SHP77 treated with DMSO at 0.1 percent for 48 hours (cell line): Measurements from ENCODE around the gene FARS2.
"Not testable (repeated sequence)": the region's sequence is repeated elsewhere in the genome, so short reads cannot be mapped to it uniquely, and the experiment has no call there.

Source experiments
- DNase-seq: peaks from one replicate; lab custom pipeline; 2025; lab: John Stamatoyannopoulos, UW

Gene FARS2

GRCh38 chr6:5764401-5764955 lies 503.2 kb downstream of the FARS2 start:
- peak; percentile 54 for DNase-seq

GRCh38 chr6:5765141-5765760 lies 503.9 kb downstream of the FARS2 start:
- DNase-seq = no peak

DNA sequence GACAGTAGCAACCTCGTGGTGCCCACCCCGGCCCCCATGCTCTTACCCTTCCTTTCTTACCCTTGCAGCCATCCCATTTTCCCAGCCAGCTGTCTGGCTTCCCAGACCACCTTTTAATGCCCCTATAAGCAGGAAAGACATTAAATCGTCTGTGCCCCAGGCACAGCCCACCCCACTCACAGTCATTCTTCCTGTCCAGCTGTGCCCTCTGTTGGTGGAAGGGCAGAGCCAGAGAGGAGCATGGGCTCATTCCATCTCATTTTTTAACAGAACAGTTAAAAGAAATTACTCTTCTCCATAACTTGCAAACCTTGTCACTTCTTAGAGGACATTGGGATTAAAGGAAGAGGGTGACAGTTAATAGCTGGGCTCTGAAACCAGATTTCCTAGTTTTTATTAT lies 504.9 kb downstream of the FARS2 start:
- DNase-seq = peak; percentile 13

GRCh38 chr6:5767471-5767870 lies 506.2 kb downstream of the FARS2 start:
- DNase-seq = no peak

GRCh38 chr6:5771211-5771610 lies 509.9 kb downstream of the FARS2 start:
- no peak for DNase-seq

GRCh38 chr6:5771759-5772390 lies 510.6 kb downstream of the FARS2 start:
- DNase-seq = no peak

DNA sequence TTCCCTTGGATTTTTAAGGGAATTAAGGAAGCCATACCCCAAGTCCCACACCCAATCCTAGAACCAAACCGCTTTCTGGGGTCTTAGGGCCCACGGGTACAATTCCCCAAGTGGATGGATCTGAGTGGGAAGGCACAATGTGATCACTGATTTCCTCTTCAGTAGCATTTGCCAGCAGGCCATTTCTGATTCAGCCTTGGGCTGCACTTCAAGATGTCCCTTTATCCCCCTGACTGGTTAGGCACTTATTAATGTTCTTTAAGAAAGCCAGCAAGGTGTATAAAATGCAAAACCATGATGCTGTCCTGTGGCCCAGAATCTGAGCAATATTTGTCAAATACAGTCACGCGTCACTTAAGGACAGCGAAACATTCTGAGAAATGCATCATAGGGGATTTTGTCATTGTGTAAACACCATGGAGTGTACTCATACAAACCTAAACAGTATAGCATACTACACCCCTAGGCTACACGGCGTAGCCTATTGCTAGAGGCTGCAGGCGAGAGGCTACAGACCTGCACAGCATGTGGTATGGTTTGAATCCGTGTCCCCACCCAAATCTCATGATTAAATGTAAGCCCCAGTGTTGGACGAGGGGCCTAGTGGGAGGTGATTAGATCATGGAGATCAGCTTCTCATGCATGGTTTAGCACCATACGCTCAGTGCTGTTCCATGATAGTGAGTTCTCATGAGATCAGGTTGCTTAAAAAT lies 511.3 kb downstream of the FARS2 start:
- no peak for DNase-seq

GRCh38 chr6:5776104-5776503 lies 514.8 kb downstream of the FARS2 start:
- no peak for DNase-seq

DNA sequence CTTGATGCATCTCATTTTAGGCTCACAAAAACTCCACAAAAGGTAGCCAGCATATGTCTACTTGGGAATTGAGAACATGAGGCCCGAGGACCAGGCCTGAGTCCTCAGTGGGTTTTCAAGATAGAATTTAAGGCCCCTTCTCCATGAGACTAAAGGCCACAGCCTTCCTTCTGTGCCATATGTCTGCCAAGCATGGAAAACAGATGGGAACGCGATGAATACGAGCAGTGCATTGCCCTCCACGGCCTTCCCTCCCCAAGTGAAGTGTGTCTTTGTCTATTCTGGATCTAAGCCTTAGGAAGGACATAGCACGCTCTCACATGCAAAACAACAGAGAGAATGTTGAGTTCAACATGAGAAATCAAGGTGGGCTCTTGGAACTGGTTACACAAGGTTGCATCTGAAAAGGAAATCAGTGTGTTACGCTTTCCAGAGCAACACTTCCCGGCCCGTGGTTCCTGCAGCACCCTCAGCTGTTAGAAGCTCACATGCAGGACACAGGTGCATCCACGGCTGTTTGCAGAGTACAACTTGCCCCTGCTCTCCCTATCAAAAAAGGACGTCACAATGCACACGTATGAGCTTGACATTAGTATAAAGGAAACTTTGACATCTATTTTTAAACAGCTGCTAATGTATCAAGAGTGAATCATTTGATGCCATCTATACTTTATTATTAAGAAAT lies 515.5 kb downstream of the FARS2 start:
- DNase-seq = no peak

- no peak for DNase-seq
Measured at GRCh38 chr6:5778317-5778857, 517.1 kb downstream of the FARS2 start.

- DNase-seq = no peak
Measured at GRCh38 chr6:5778906-5779305, 517.6 kb downstream of the FARS2 start.

DNA sequence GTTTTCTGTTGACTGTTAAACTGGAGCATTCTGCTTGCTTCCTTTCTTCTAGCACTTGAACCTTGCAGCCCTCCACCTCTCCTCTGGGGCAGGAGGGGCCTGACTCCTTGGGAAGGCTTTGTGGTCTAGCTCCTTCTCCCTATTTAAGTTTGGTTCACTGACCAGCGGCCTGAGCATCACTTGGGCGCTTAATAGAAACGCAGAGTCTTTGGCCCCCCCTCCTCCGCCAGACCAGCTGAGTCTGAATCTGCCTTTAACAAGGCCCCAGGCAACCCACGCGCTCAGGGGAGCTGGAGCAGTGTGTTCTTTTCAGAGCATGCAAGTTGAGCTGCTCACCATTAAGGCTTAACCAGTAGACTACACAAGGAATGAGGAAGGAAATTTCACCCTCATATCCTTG lies 519.7 kb downstream of the FARS2 start:
- DNase-seq = no peak

- no peak for DNase-seq
Measured at GRCh38 chr6:5781966-5782556, 520.7 kb downstream of the FARS2 start.

GRCh38 chr6:5782783-5783547 lies 521.7 kb downstream of the FARS2 start:
- no peak for DNase-seq

GRCh38 chr6:5783584-5784089 lies 522.3 kb downstream of the FARS2 start:
- DNase-seq = no peak

DNA sequence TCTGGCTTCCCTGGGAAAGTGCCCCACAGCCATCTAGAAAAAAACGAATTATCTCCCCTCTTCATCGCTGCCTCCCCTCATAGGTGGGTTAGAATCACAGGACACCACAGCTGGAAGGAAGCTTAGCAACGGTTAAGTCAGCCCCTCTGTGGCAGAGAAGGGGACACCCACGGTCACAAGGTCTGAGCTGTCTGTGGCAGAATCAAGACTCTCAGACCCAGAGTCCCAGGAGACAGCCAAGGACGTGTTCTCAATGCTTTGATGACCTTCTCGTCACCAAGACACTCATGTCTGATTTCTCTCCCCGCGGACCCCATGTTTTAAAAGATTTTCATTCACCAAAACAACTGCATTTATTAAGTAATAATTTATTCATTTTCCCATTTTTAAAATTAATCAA lies 523.9 kb downstream of the FARS2 start:
- no peak for DNase-seq

DNA sequence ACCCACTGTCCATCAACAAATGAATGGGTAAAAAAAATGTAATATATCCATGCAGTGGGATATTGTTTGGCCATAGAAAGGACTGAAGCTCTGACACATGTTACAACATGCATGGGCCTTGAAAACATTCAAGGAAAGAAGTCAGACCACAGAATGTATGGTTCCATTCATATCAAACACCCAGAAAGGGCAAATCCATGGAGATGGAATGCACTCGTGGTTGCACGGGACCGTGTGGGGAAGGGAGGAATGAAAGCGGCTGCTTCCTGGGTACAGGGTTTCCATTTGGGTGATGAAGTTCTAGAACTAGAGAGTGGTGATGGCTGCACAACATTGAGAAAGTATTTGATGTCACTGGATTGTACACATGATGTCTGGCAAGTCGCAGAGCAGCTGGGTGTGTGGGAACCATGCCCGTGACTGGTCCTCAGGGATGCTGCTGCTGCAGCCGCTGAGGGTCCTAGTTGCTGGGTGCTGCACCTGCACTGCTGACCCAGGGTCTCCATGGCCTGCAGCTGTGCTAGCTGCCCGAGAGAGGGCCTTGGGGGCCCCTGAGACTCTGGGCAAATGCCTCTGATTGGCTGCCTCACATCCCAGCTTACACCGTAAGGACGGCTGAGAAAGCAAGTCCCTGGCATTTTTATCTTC lies 525.1 kb downstream of the FARS2 start:
- no peak for DNase-seq

DNA sequence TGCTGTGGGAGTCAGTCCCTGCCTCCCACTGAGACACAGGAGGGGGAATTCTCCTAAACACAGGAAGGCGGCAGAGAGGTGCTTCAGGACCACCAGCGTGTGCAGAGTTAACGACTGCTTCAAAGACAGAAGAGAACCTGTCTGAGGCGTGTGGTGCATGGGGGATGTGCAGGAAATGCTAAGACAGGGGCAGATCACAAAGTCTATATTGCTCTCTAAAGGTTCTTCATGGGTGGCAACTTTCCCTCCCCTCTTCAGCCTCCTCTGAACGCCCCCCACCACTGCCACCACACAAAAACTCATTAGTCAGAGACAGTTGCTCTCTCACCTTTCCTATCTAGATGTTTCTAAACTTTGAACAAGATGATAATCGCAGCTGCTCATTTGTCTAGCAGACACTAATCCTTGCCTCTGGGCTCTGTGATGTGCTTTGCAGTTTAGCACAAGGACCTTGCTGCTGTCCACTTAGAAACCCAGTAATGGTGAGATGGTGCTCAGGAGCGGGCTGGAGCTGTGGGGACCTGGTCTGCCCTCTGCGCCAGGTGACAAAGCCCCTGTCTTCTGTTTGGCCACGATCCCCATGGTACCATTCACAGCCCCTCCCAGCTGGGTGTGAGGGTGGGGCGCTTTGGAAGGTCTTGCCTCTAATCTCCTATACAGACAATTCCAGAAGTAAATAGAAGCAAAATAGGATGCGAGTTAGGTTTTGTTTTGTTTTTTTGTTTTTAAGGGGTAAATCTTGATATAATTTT lies 525.8 kb downstream of the FARS2 start:
- DNase-seq = no peak

DNA sequence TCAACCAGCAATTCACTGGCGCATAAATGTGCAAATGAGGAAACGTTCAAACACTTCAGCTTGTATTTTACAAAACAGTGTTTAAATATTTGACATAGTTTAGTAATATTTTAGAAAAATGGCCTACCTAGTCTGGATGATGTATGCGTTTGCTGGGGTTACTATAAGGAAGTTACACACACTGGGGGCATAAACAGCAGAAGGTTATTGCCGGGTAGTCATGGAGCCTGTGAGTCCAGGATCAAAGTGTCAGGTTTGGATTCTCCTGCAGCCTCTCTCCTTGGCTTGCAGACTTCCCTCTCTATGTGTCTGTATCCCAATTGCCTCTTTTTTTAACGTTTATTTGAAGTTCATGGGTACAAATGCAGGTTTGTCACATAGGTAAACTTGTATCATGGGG lies 528.1 kb downstream of the FARS2 start:
- not testable (repeated sequence) for DNase-seq

DNA sequence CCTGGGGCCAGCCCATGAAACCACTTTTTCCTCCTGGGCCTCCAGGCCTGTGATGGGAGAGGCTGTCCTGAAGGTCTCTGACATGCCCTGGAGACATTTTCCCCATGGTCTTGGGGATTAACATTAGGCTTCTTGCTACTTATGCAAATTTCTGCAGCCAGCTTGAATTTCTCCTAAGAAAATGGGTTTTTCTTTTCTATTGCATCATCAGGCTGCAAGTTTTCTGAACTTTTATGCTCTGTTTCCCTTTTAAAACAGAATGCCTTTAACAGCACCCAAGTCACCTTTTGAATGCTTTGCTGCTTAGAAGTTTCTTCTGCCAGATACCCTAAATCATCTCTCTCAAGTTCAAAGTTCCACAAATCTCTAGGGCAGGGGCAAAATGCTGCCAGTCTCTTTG lies 535.2 kb downstream of the FARS2 start:
- not testable (repeated sequence) for DNase-seq
